Lower leg skin (tissue), 3 donors: ENCODE results near the gene JAG1.

Experiments
- POLR2A ChIP-seq, 2 donors: fragments of 450-650 bp; IDR thresholded peaks; one replicate each; pipeline ENCODE4 v1.6.1; 2016 to 2017; ENCODE audit warnings: antibody characterized with exemption in 2 of 2, mild to moderate bottlenecking in 1 of 2, moderate library complexity in 1 of 2
- TF ChIP-seq, protein P1 (sequence below), 3 donors: fragments of 450-650 bp; IDR thresholded peaks; one replicate each; pipeline ENCODE4 v1.5.1; 2016; ENCODE audit warnings: antibody characterized with exemption in 3 of 3, mild to moderate bottlenecking in 3 of 3, moderate library complexity in 2 of 3

DNA sequence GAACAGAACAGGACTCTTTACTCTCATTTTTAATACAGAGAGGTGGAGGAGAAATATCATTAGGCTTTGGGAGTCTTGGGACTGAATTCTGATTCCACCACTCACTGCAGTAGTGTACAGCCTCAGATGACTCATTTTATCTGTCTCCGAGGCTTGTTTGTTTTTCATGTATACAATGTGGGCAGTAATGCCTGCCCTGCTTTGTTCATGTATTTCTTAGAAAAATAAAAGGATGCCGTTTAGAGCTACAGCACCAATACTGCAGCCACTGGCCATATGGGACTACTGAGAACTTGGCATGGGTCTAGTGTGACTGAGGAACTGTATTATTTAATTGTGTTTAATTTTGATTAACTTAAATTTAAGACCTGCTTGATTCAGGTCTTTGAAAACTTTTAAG is 41.2 kb upstream of the JAG1 start:
- no peak for TF ChIP-seq POLR2A (IDR thresholded peaks at IDR 0.05)
- TF ChIP-seq, protein P1, sequence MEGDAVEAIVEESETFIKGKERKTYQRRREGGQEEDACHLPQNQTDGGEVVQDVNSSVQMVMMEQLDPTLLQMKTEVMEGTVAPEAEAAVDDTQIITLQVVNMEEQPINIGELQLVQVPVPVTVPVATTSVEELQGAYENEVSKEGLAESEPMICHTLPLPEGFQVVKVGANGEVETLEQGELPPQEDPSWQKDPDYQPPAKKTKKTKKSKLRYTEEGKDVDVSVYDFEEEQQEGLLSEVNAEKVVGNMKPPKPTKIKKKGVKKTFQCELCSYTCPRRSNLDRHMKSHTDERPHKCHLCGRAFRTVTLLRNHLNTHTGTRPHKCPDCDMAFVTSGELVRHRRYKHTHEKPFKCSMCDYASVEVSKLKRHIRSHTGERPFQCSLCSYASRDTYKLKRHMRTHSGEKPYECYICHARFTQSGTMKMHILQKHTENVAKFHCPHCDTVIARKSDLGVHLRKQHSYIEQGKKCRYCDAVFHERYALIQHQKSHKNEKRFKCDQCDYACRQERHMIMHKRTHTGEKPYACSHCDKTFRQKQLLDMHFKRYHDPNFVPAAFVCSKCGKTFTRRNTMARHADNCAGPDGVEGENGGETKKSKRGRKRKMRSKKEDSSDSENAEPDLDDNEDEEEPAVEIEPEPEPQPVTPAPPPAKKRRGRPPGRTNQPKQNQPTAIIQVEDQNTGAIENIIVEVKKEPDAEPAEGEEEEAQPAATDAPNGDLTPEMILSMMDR (IDR thresholded peaks at IDR 0.05): no peak
